Measurements from ENCODE around the gene BTF3.

DNA sequence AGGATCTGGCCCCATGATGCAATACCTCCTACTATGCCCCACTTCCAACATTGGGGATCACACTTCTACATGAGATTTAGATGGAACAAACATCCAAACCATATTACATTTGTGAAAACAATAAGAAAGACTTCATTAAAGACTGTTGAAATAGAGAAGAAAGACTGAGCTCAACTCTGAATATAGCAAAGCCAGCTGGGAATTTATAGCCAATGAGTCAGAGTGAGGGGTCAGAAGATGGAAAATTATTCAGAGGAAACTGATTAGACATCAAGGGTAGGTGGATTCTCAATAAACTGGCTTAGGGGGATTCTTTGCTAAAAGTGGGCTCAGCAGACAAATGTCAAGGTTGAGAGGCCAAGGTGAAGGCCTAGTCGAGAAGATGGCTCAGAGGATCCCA, 25.6 kb downstream of the BTF3 start:
- TF ChIP-seq, protein P1, sequence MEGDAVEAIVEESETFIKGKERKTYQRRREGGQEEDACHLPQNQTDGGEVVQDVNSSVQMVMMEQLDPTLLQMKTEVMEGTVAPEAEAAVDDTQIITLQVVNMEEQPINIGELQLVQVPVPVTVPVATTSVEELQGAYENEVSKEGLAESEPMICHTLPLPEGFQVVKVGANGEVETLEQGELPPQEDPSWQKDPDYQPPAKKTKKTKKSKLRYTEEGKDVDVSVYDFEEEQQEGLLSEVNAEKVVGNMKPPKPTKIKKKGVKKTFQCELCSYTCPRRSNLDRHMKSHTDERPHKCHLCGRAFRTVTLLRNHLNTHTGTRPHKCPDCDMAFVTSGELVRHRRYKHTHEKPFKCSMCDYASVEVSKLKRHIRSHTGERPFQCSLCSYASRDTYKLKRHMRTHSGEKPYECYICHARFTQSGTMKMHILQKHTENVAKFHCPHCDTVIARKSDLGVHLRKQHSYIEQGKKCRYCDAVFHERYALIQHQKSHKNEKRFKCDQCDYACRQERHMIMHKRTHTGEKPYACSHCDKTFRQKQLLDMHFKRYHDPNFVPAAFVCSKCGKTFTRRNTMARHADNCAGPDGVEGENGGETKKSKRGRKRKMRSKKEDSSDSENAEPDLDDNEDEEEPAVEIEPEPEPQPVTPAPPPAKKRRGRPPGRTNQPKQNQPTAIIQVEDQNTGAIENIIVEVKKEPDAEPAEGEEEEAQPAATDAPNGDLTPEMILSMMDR (conservative IDR thresholded peaks at IDR 0.05; ENCODE audit: low read depth in 2 of 2) = no peak
- TF ChIP-seq CREB1 (CRISPR knock-in tag; IDR thresholded peaks at IDR 0.05; ENCODE audit: low read depth) (no peak), EZH2phosphoT487 (IDR thresholded peaks at IDR 0.05; ENCODE audit: unreplicated experiment) (no peak), EZH2 (IDR thresholded peaks at IDR 0.05; ENCODE audit: low read depth, unreplicated experiment) (no peak), ZNF114 (CRISPR knock-in tag; IDR thresholded peaks at IDR 0.05) (no peak), POLR2AphosphoS5 (IDR thresholded peaks at IDR 0.05; ENCODE audit: low read depth) (no peak), ZNF331 (CRISPR knock-in tag; IDR thresholded peaks at IDR 0.05; ENCODE audit: low read depth) (no peak), JUNB (IDR thresholded peaks at IDR 0.05; ENCODE audit: unreplicated experiment) (no peak)
- TF ChIP-seq, protein P2, sequence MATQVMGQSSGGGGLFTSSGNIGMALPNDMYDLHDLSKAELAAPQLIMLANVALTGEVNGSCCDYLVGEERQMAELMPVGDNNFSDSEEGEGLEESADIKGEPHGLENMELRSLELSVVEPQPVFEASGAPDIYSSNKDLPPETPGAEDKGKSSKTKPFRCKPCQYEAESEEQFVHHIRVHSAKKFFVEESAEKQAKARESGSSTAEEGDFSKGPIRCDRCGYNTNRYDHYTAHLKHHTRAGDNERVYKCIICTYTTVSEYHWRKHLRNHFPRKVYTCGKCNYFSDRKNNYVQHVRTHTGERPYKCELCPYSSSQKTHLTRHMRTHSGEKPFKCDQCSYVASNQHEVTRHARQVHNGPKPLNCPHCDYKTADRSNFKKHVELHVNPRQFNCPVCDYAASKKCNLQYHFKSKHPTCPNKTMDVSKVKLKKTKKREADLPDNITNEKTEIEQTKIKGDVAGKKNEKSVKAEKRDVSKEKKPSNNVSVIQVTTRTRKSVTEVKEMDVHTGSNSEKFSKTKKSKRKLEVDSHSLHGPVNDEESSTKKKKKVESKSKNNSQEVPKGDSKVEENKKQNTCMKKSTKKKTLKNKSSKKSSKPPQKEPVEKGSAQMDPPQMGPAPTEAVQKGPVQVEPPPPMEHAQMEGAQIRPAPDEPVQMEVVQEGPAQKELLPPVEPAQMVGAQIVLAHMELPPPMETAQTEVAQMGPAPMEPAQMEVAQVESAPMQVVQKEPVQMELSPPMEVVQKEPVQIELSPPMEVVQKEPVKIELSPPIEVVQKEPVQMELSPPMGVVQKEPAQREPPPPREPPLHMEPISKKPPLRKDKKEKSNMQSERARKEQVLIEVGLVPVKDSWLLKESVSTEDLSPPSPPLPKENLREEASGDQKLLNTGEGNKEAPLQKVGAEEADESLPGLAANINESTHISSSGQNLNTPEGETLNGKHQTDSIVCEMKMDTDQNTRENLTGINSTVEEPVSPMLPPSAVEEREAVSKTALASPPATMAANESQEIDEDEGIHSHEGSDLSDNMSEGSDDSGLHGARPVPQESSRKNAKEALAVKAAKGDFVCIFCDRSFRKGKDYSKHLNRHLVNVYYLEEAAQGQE (IDR thresholded peaks at IDR 0.05; ENCODE audit: unreplicated experiment) = no peak
- TF ChIP-seq, protein P3, sequence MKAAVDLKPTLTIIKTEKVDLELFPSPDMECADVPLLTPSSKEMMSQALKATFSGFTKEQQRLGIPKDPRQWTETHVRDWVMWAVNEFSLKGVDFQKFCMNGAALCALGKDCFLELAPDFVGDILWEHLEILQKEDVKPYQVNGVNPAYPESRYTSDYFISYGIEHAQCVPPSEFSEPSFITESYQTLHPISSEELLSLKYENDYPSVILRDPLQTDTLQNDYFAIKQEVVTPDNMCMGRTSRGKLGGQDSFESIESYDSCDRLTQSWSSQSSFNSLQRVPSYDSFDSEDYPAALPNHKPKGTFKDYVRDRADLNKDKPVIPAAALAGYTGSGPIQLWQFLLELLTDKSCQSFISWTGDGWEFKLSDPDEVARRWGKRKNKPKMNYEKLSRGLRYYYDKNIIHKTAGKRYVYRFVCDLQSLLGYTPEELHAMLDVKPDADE (IDR thresholded peaks at IDR 0.05) = no peak
- TF ChIP-seq, protein P4, sequence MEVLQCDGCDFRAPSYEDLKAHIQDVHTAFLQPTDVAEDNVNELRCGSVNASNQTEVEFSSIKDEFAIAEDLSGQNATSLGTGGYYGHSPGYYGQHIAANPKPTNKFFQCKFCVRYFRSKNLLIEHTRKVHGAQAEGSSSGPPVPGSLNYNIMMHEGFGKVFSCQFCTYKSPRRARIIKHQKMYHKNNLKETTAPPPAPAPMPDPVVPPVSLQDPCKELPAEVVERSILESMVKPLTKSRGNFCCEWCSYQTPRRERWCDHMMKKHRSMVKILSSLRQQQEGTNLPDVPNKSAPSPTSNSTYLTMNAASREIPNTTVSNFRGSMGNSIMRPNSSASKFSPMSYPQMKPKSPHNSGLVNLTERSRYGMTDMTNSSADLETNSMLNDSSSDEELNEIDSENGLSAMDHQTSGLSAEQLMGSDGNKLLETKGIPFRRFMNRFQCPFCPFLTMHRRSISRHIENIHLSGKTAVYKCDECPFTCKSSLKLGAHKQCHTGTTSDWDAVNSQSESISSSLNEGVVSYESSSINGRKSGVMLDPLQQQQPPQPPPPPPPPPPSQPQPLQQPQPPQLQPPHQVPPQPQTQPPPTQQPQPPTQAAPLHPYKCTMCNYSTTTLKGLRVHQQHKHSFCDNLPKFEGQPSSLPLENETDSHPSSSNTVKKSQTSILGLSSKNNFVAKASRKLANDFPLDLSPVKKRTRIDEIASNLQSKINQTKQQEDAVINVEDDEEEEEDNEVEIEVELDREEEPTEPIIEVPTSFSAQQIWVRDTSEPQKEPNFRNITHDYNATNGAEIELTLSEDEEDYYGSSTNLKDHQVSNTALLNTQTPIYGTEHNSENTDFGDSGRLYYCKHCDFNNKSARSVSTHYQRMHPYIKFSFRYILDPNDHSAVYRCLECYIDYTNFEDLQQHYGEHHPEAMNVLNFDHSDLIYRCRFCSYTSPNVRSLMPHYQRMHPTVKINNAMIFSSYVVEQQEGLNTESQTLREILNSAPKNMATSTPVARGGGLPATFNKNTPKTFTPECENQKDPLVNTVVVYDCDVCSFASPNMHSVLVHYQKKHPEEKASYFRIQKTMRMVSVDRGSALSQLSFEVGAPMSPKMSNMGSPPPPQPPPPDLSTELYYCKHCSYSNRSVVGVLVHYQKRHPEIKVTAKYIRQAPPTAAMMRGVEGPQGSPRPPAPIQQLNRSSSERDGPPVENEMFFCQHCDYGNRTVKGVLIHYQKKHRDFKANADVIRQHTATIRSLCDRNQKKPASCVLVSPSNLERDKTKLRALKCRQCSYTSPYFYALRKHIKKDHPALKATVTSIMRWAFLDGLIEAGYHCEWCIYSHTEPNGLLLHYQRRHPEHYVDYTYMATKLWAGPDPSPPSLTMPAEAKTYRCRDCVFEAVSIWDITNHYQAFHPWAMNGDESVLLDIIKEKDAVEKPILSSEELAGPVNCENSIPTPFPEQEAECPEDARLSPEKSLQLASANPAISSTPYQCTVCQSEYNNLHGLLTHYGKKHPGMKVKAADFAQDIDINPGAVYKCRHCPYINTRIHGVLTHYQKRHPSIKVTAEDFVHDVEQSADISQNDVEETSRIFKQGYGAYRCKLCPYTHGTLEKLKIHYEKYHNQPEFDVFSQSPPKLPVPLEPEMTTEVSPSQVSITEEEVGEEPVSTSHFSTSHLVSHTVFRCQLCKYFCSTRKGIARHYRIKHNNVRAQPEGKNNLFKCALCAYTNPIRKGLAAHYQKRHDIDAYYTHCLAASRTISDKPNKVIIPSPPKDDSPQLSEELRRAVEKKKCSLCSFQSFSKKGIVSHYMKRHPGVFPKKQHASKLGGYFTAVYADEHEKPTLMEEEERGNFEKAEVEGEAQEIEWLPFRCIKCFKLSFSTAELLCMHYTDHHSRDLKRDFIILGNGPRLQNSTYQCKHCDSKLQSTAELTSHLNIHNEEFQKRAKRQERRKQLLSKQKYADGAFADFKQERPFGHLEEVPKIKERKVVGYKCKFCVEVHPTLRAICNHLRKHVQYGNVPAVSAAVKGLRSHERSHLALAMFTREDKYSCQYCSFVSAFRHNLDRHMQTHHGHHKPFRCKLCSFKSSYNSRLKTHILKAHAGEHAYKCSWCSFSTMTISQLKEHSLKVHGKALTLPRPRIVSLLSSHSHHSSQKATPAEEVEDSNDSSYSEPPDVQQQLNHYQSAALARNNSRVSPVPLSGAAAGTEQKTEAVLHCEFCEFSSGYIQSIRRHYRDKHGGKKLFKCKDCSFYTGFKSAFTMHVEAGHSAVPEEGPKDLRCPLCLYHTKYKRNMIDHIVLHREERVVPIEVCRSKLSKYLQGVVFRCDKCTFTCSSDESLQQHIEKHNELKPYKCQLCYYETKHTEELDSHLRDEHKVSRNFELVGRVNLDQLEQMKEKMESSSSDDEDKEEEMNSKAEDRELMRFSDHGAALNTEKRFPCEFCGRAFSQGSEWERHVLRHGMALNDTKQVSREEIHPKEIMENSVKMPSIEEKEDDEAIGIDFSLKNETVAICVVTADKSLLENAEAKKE (CRISPR knock-in tag; IDR thresholded peaks at IDR 0.05) = no peak
